AG04450 (cell line): ENCODE data around the gene ERBB3. TPM values are rescaled to one million over a fixed set of nuclear protein-coding genes. Genes with fewer than 3 reads are reported as not detected.

Source experiments
- CTCF ChIA-PET: fragments of 300-600, 350-600 bp; formaldehyde crosslinking; extraction: SDS; loops from one replicate; lab custom pipeline; 2022; ENCODE audit warnings: antibody characterized with exemption, inconsistent platforms; lab: Charles Lee
- POLR2A ChIA-PET: fragments of 350-600 bp; formaldehyde crosslinking; extraction: SDS; loops from one replicate; lab custom pipeline; 2021; ENCODE audit warnings: antibody characterized with exemption, inconsistent platforms; lab: Yijun Ruan, JAX
- DNase-seq: peaks from one replicate; pipeline ENCODE4 v3.0.0-alpha.2; 2011; ENCODE audit warnings: low read depth, low spot score
- H3K27ac ChIP-seq: one replicate; pipeline ENCODE4 v1.5.1; 2012; ENCODE audit warnings: low read depth, low read length, control low read depth
- H3K27me3 ChIP-seq: one replicate; pipeline ENCODE4 v1.6.0; 2012; ENCODE audit warnings: low read length; ENCODE audit not compliant: control insufficient read depth, insufficient read depth
- H3K4me3 ChIP-seq: 2 replicates; pipeline ENCODE4 v1.5.1; 2011; ENCODE audit warnings: mild to moderate bottlenecking, low read depth, low read length, control low read depth
- H3K9me3 ChIP-seq: 2 replicates; pipeline ENCODE4 v1.5.1; 2012; ENCODE audit warnings: low read length; ENCODE audit not compliant: control insufficient read depth, insufficient read depth
- CTCF ChIP-seq: IDR thresholded peaks from 2 replicates; pipeline ENCODE4 v1.5.1; 2011; ENCODE audit warnings: low read depth, low read length, control low read depth, inconsistent platforms
- polyA plus RNA-seq: library from polyadenylated mRNA; depleted of rRNA; stranded (reverse); fragments of >200 nt; gene quantifications from 2 replicates; pipeline ENCODE4 v1.2.3, GENCODE V29; 2011

Gene ERBB3
- polyA plus RNA-seq, 1 experiment, result 1.7 TPM

DNA sequence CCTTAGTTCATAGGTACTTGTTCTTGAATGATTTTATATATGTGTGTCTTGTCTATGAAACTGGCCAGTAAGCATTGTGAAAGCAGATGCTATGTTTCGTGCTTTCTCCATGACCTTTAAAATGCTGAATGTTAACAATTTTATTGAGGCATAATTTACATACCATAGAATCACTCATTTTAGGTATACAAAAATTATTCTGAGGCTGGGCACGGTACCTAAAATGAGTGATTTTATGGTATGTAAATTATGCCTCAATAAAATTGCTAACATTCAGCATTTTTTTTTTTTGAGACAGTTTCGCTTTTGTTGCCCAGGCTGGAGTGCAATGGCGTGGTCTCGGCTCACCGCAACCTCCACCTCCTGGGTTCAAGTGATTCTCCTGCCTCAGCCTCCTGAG, 54.9 kb downstream of the ERBB3 start:
- ChIA-PET CTCF (no interaction called here), POLR2A (no interaction called here)
- Histone ChIP-seq H3K9me3 (no peaks in the 10 kb centered on the region), H3K4me3 (no peak overlapping the region), H3K27me3 (no peaks in the 10 kb centered on the region), H3K27ac (no peak overlapping the region)
- no peak for DNase-seq
- no peak for TF ChIP-seq CTCF

- CTCF ChIA-PET, result interaction anchor here (1.6 kb wide), 1 partner anchor 20 kb away, joined by 3 read pairs; the partner anchor contains the start of gene ZC3H10
These were observed 58.0 kb downstream of the ERBB3 start for GRCh38 chr12:56137853-56138571.

DNA sequence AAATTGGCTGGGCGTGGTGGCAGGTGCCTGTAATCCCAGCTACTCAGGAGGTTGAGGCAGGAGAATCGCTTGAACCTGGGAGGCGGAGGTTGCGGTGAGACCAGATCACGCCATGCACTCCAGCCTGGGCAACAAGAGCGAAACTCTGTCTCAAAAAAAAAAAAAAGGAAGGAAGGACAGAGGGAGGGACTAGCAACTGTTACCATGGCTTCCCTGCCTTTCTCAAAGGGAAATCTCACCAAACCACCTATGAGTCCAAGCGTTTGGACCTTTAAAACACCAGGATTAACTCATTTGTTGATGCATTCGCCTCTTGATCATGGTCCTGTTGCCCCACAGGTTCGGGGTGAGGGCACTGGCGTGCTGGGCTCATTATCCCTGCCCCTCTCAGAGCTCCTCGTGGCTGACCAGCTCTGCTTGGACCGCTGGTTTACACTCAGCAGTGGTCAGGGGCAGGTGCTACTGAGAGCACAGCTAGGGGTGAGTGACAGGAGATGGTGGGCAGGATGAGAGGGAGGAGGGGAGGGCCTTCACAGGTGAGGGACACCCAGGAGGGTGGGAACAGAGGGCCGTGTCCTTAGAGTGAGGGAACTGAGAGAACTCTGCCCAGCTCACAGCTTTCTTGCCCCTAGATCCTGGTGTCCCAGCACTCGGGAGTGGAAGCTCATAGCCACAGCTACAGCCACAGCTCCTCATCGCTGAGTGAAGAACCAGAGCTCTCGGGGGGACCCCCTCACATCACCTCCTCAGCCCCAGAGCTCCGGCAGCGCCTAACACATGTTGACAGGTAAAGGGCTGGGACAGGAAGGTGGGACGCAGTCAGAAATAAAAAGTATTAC, 62.2 kb downstream of the ERBB3 start:
- no peak for TF ChIP-seq CTCF
- H3K9me3 ChIP-seq, result no peaks in the 10 kb centered on the region
- H3K4me3 ChIP-seq, result no peak overlapping the region
- no peak overlapping the region for H3K27ac ChIP-seq
- POLR2A ChIA-PET, result interaction anchor here (0.6 kb wide), 2 partner anchors 14 to 33 kb away, joined by 4 to 5 read pairs; partner anchors contain the start of gene ESYT1
- no peaks in the 10 kb centered on the region for H3K27me3 ChIP-seq
- no peak for DNase-seq
- CTCF ChIA-PET, result interaction anchor here (0.7 to 1.9 kb wide), 2 partner anchors 16 to 47 kb away, joined by 4 to 6 read pairs; partner anchors contain the start of gene SMARCC2

More at GRCh38 chr12:56137853-56138571, 58.0 kb downstream of the ERBB3 start:
- no peak overlapping the region for H3K4me3 ChIP-seq
- no peak for TF ChIP-seq CTCF
- H3K9me3 ChIP-seq, result no peaks in the 10 kb centered on the region
- DNase-seq, result no peak
- no peaks in the 10 kb centered on the region for H3K27me3 ChIP-seq
- POLR2A ChIA-PET, result no interaction called here
- H3K27ac ChIP-seq, result no peak overlapping the region

DNA sequence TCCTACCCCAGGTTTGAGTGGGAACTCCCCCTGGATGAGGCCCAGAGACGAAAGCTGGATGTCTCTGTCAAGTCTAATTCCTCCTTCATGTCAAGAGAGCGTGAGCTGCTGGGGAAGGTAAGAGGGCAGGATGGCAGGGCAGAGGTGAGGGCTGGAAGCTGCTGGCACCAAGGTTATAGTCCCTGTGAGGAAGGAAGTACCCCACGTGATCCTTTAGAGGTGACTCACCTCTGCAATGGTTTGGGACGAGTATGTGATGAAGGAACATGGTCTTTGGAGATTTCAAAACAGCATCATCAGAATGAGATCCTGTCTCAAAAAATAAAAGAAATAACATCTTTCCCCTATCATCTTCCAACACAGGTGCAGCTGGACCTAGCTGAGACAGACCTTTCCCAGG, 63.3 kb downstream of the ERBB3 start:
- TF ChIP-seq CTCF, result no peak
- ChIA-PET POLR2A (interaction anchor here (0.6 kb wide), 1 partner anchor 34 kb away, joined by 5 read pairs; no protein-coding TSS in a partner anchor), CTCF (interaction anchor here (1.3 kb wide), 1 partner anchor 17 kb away, joined by 3 read pairs; no protein-coding TSS in a partner anchor)

More for the DNA sequence above, 63.3 kb downstream of the ERBB3 start:
- H3K27ac ChIP-seq, result no peak overlapping the region
- no peak overlapping the region for H3K4me3 ChIP-seq
- no peaks in the 10 kb centered on the region for H3K27me3 ChIP-seq
- no peaks in the 10 kb centered on the region for H3K9me3 ChIP-seq
- DNase-seq, result no peak
